Measurements from ENCODE around the gene MLF1. TPM values are rescaled to one million over a fixed set of nuclear protein-coding genes. Genes with fewer than 3 reads are reported as not detected.

Gene MLF1
- total RNA-seq, 1 experiment from 2014 or later = not detected

- TF ChIP-seq CTCF (IDR thresholded peaks at IDR 0.05; ENCODE audit: insufficient read depth in 1 of 2, low read depth in 1 of 2, low read length in 1 of 2, severe bottlenecking in 1 of 2, unreplicated experiment in 1 of 2) = no peak
- BruUV-seq (replicated peaks) = no TSS peak
- H3K27ac Mint-ChIP-seq (ENCODE audit: unreplicated experiment) = no peak overlapping the region
- Histone ChIP-seq H3K4me1 (no peaks in the 10 kb centered on the region), H3K9me3 (peaks cover 22% of the 10 kb centered on the region), H3K27me3 (replicated peaks; ENCODE audit: control insufficient read depth, insufficient read depth, low read length) (no peaks in the 10 kb centered on the region), H3K4me3 (ENCODE audit: low read depth, low read length) (no peak overlapping the region), H3K36me3 (ENCODE audit: control insufficient read depth, insufficient read depth, low read length) (no peaks in the 10 kb centered on the region)
- intact Hi-C loops (cut with micrococcal nuclease; ENCODE audit: unreplicated experiment) = no loop called here
- POLR2A ChIA-PET = no interaction called here
- CTCF ChIA-PET = no interaction called here
- H3K4me3 Mint-ChIP-seq (ENCODE audit: unreplicated experiment) = no peak overlapping the region
- no peaks in the 10 kb centered on the region for H3K27me3 Mint-ChIP-seq (ENCODE audit: insufficient read depth, unreplicated experiment)
- H3K36me3 Mint-ChIP-seq (ENCODE audit: insufficient read depth, unreplicated experiment) = no peaks in the 10 kb centered on the region
- H3K4me1 Mint-ChIP-seq (ENCODE audit: low read depth, unreplicated experiment) = no peaks in the 10 kb centered on the region
- DNase-seq = no peak
- H3K9me3 Mint-ChIP-seq (ENCODE audit: unreplicated experiment) = peaks cover 8% of the 10 kb centered on the region
Measured at GRCh38 chr3:158617982-158618875, 47.2 kb downstream of the MLF1 start.

GRCh38 chr3:158625881-158626280 lies 54.9 kb downstream of the MLF1 start:
- Histone ChIP-seq H3K27me3 (replicated peaks; ENCODE audit: control insufficient read depth, insufficient read depth, low read length) (no peaks in the 10 kb centered on the region), H3K4me3 (ENCODE audit: low read depth, low read length) (no peak overlapping the region), H3K4me1 (no peaks in the 10 kb centered on the region), H3K9me3 (no peaks in the 10 kb centered on the region; the same call in 1 of the 2 replicates), H3K36me3 (ENCODE audit: control insufficient read depth, insufficient read depth, low read length) (no peaks in the 10 kb centered on the region)
- Mint-ChIP-seq H3K27ac (ENCODE audit: unreplicated experiment) (no peak overlapping the region), H3K27me3 (ENCODE audit: insufficient read depth, unreplicated experiment) (no peaks in the 10 kb centered on the region), H3K4me3 (ENCODE audit: unreplicated experiment) (no peak overlapping the region), H3K9me3 (ENCODE audit: unreplicated experiment) (no peaks in the 10 kb centered on the region), H3K4me1 (ENCODE audit: low read depth, unreplicated experiment) (no peaks in the 10 kb centered on the region), H3K36me3 (ENCODE audit: insufficient read depth, unreplicated experiment) (no peaks in the 10 kb centered on the region)
- ChIA-PET CTCF (no interaction called here), POLR2A (no interaction called here)
- no TSS peak for BruUV-seq (replicated peaks)
- no peak for DNase-seq
- intact Hi-C loops (cut with micrococcal nuclease; ENCODE audit: unreplicated experiment) = no loop called here
- TF ChIP-seq CTCF (IDR thresholded peaks at IDR 0.05; ENCODE audit: insufficient read depth in 1 of 2, low read depth in 1 of 2, low read length in 1 of 2, severe bottlenecking in 1 of 2, unreplicated experiment in 1 of 2) = no peak

GRCh38 chr3:158631981-158632380 lies 61.0 kb downstream of the MLF1 start:
- no peak for DNase-seq
- TF ChIP-seq CTCF (IDR thresholded peaks at IDR 0.05; ENCODE audit: insufficient read depth in 1 of 2, low read depth in 1 of 2, low read length in 1 of 2, severe bottlenecking in 1 of 2, unreplicated experiment in 1 of 2) = no peak
- no peak overlapping the region for H3K4me3 Mint-ChIP-seq (ENCODE audit: unreplicated experiment)
- BruUV-seq (replicated peaks) = no TSS peak
- Histone ChIP-seq H3K4me3 (ENCODE audit: low read depth, low read length) (no peak overlapping the region), H3K36me3 (ENCODE audit: control insufficient read depth, insufficient read depth, low read length) (no peaks in the 10 kb centered on the region), H3K4me1 (no peaks in the 10 kb centered on the region), H3K27me3 (replicated peaks; ENCODE audit: control insufficient read depth, insufficient read depth, low read length) (no peaks in the 10 kb centered on the region), H3K9me3 (no peaks in the 10 kb centered on the region)
- no peaks in the 10 kb centered on the region for H3K27me3 Mint-ChIP-seq (ENCODE audit: insufficient read depth, unreplicated experiment)
- H3K9me3 Mint-ChIP-seq (ENCODE audit: unreplicated experiment) = no peaks in the 10 kb centered on the region
- no peak overlapping the region for H3K27ac Mint-ChIP-seq (ENCODE audit: unreplicated experiment)
- ChIA-PET POLR2A (no interaction called here), CTCF (no interaction called here)
- H3K36me3 Mint-ChIP-seq (ENCODE audit: insufficient read depth, unreplicated experiment) = no peaks in the 10 kb centered on the region
- H3K4me1 Mint-ChIP-seq (ENCODE audit: low read depth, unreplicated experiment) = no peaks in the 10 kb centered on the region
- intact Hi-C loops (cut with micrococcal nuclease; ENCODE audit: unreplicated experiment) = no loop called here

All from Caco-2 (cell line).